GM12864 (cell line): ENCODE results near the gene SLC9A4.

Experiments used
- DNase-seq: peaks from one replicate; pipeline ENCODE4 v3.0.0-alpha.2; 2011; ENCODE audit warnings: low read depth
- H3K4me3 ChIP-seq: 2 replicates; pipeline ENCODE4 v1.5.1; 2011; ENCODE audit warnings: mild to moderate bottlenecking, low read depth, low read length, control low read depth
- TF ChIP-seq, protein P1 (sequence below): IDR thresholded peaks from 2 replicates; pipeline ENCODE4 v1.5.1; 2011; ENCODE audit warnings: low read depth, mild to moderate bottlenecking, moderate library complexity, low read length, control low read depth, inconsistent platforms; ENCODE audit errors: missing control alignments

Gene SLC9A4

DNA sequence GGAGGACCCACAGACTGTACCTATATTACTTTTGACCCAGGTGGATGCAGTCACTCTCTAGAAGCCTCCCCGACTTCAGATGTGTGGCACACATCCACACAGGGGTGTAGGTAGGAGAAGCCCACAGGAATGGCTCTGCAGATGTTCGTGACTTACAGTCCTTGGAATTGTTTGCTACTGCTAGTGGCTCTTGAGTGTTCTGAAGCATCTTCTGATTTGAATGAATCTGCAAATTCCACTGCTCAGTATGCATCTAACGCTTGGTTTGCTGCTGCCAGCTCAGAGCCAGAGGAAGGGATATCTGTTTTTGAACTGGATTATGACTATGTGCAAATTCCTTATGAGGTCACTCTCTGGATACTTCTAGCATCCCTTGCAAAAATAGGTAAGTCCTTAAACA, 605 bp downstream of the SLC9A4 start:
- no peak for DNase-seq
- TF ChIP-seq, protein P1, sequence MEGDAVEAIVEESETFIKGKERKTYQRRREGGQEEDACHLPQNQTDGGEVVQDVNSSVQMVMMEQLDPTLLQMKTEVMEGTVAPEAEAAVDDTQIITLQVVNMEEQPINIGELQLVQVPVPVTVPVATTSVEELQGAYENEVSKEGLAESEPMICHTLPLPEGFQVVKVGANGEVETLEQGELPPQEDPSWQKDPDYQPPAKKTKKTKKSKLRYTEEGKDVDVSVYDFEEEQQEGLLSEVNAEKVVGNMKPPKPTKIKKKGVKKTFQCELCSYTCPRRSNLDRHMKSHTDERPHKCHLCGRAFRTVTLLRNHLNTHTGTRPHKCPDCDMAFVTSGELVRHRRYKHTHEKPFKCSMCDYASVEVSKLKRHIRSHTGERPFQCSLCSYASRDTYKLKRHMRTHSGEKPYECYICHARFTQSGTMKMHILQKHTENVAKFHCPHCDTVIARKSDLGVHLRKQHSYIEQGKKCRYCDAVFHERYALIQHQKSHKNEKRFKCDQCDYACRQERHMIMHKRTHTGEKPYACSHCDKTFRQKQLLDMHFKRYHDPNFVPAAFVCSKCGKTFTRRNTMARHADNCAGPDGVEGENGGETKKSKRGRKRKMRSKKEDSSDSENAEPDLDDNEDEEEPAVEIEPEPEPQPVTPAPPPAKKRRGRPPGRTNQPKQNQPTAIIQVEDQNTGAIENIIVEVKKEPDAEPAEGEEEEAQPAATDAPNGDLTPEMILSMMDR: no peak
- no peak overlapping the region for H3K4me3 ChIP-seq

- DNase-seq: no peak
- H3K4me3 ChIP-seq: no peak overlapping the region
- TF ChIP-seq, protein P1: no peak
These were observed 1.8 kb downstream of the SLC9A4 start for GRCh38 chr2:102474785-102475184.

DNA sequence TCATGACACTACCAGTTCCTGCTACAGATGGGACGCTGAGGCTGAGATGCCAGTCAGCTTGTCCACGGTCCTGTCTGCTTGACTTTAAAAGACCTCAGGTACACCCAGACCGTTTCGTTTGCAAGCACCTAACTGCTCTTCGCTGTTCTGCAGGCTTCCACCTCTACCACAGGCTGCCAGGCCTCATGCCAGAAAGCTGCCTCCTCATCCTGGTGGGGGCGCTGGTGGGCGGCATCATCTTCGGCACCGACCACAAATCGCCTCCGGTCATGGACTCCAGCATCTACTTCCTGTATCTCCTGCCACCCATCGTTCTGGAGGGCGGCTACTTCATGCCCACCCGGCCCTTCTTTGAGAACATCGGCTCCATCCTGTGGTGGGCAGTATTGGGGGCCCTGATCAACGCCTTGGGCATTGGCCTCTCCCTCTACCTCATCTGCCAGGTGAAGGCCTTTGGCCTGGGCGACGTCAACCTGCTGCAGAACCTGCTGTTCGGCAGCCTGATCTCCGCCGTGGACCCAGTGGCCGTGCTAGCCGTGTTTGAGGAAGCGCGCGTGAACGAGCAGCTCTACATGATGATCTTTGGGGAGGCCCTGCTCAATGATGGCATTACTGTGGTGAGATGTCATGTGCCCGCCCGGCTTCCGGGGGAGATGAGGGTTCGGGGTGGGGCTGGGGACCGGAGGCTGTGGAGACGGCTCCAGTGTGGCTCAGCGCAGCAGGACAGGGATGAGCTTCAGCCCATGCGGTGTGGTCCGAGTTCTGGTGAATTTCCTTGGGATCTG, 5.9 kb downstream of the SLC9A4 start:
- DNase-seq: no peak
- TF ChIP-seq, protein P1: no peak
- no peak overlapping the region for H3K4me3 ChIP-seq

DNA sequence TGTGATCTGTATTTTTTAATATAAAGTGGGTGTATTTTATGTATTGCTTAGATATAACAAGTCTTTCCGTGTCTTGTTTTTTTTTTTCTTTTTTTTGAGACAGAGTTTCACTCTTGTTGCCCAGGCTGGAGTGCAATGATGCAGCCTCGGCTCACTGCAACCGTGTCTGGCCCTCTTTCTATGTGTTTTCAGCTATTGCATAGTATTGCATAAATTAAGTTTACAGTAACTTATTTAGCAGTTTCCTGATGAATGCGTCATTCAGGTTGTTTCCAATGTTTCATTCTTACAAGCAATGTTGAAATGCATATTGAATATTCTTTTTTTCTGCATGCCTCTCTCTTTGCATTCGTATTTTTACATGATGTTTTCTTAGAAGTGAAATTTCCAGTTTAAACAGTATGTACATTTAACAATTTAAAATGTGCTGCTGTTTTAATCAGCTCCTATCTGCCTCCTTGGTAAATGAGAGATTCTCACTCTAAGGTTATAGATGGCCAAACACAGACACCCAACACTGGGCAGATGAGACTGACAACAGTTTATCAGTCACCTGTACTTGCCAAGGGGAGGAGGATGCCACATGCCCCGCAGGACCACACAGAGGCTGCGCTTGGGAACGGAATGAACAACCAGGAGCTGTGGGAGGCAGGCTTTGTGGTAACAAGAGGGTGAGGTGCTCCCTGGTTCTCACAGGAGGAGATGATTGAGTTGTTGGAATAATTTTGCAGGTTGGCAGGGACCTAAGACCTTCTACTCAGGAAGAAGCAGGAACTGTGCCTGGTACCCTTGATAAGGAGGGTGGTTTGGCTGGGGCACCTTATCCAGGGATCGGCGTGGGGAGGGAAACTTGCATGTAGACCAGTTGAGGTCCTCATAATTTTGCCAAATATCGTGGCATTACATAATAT, 7.5 kb downstream of the SLC9A4 start:
- no peak for DNase-seq
- no peak overlapping the region for H3K4me3 ChIP-seq
- TF ChIP-seq, protein P1: no peak

DNA sequence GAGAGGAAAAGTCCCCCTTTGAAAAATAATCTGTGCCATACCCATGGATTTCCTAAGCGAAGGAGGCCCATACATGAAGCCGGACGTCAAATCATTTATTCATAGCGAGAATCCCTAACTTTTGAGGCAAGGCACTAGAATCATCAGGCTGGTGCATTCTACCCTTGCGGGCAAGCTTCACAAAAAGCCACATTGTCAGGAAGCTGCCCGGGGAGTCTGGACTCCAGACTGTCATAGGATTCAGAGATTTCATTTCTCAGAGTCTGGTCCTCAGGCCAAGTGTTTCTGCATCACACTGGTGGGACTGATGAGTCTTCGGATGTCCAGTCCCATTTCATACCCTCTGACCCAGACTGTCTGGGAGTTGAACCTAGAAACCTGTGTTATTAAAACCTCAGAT, 8.9 kb downstream of the SLC9A4 start:
- H3K4me3 ChIP-seq: no peak overlapping the region
- DNase-seq: no peak
- TF ChIP-seq, protein P1: no peak

DNA sequence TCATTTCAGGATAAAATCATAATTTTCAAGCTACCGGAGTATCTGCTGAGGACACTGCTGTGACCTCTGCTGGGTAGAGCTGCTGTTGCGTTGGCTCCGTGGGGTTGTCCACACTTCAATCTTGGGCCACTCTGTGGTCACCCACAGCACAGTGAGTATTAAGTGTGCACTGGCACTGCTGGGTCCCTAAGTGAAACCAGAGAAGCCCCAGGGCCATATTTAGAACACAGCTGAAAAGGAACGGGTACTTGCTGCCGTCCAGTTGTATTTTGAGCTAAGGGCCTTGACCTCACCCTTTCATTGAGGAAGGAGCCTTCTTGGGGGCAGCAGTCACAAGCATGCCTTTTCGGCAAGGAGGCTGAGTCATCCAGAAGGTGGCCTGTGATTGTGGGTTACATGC, 10.1 kb downstream of the SLC9A4 start:
- DNase-seq: no peak
- H3K4me3 ChIP-seq: no peak overlapping the region

More for the DNA sequence above, 10.1 kb downstream of the SLC9A4 start:
- TF ChIP-seq, protein P1: no peak
